ENCODE measurements around the gene BYSL.
A peak's percentile ranks its signal among the peaks of the same experiment; 100 is the strongest.
"Not testable (repeated sequence)": the region's sequence is repeated elsewhere in the genome, so short reads cannot be mapped to it uniquely, and the experiment has no call there.

Gene BYSL

DNA sequence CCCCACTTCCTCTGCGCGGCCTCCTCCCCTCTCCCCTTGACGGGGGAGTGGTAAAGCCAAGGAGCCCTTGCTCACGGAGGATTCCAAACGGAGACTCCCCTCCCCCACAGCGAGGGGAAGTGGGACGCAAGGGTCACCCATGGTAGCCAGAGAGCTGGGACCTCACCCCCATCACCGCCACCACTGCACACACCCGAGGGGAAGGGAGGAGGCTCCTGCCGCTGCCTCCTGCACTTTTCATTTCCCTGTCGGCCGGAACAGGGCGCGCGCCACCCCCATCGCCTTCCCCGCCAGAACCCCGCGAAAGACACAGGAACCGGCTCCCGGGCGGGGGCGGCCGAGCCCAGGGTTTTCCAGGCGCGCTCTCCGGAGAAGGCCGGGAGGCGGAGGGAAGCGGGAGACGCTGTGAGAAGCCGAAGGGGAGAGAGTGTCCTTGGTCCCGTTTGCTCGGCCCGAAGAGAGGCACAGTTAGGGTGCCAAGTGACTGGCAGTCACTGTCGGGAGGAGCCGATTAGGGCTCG lies 19.5 kb downstream of the BYSL start:
- H3K18ac ChIP-seq (ENCODE audit: low read length) = peak overlapping the region; percentile 8
- WGBS (ENCODE audit: extremely low coverage, insufficient coverage, insufficient read length) = no CpG with 5 or more reads among the region's 38 CpGs

GRCh38 chr6:41941280-41942066 lies 20.2 kb downstream of the BYSL start, which contains the start of gene CCND3:
CCND3 (minus strand) TSS chr6:41941808; CDS start chr6:41941649, 159 bp downstream.
- Histone ChIP-seq H3K14ac (ENCODE audit: low read length) (peak within 1 kb of the TSS; percentile 77), H4K12ac (ENCODE audit: low read depth, low read length) (peak within 1 kb of the TSS; percentile 81), H3K4me1 (ENCODE audit: control insufficient read depth in 1 of 2, insufficient read depth in 2 of 2, low read length in 2 of 2) (peaks cover 23 to 24% of the 10 kb centered on the region in 2 experiments), H3K36me3 (ENCODE audit: control insufficient read depth in 1 of 2, insufficient read depth in 2 of 2, low read length in 2 of 2) (peaks cover 8 to 16% of the 10 kb centered on the region in 2 experiments), H2BK12ac (ENCODE audit: low read length) (peak within 1 kb of the TSS; percentile 4), H2AFZ (ENCODE audit: insufficient read depth, low read length, poor library complexity) (peak within 1 kb of the TSS; percentile 77), H3K27me3 (ENCODE audit: insufficient read depth, low read length) (no peaks in the 10 kb centered on the region), H2AK5ac (ENCODE audit: low read length) (peak within 1 kb of the TSS; percentile 46), H3K27ac (ENCODE audit: low read depth, low read length) (peak within 1 kb of the TSS; percentile 51), H3K4ac (ENCODE audit: low read depth, low read length) (peak within 1 kb of the TSS; percentile 83), H3K4me2 (ENCODE audit: low read length) (peak within 1 kb of the TSS; percentile 69), H3K18ac (ENCODE audit: low read length) (peak within 1 kb of the TSS; percentile 18), H4K91ac (ENCODE audit: low read depth, low read length) (peak within 1 kb of the TSS; percentile 67), H4K8ac (ENCODE audit: low read depth, low read length) (peak within 1 kb of the TSS; percentile 77), H2BK120ac (ENCODE audit: insufficient read depth, low read length, poor library complexity) (peak within 1 kb of the TSS; percentile 28), H3K79me2 (ENCODE audit: control insufficient read depth, insufficient read depth, low read length, poor library complexity) (peaks cover 15% of the 10 kb centered on the region), H3K23ac (ENCODE audit: low read length) (no peak within 1 kb of the TSS), H3K79me1 (ENCODE audit: low read length) (peaks cover 14% of the 10 kb centered on the region), H2BK5ac (ENCODE audit: low read depth, low read length, poor library complexity) (peak within 1 kb of the TSS; percentile 73), H3K9ac (ENCODE audit: low read length) (peak within 1 kb of the TSS; percentile 35), H3K4me3 (ENCODE audit: low read depth, low read length) (peak within 1 kb of the TSS; percentile 84), H3K9me3 (ENCODE audit: insufficient read depth, low read depth, low read length) (no peaks in the 10 kb centered on the region)
- peak; percentile 93 to 98 for DNase-seq
- no CpG with 5 or more reads among the region's 87 CpGs for WGBS (ENCODE audit: extremely low coverage, insufficient coverage, insufficient read length)

More for the DNA sequence above, 19.5 kb downstream of the BYSL start:
- peak overlapping the region; percentile 83 for H3K4ac ChIP-seq (ENCODE audit: low read depth, low read length)
- peak overlapping the region; percentile 41 for H4K12ac ChIP-seq (ENCODE audit: low read depth, low read length)
- H3K4me2 ChIP-seq (ENCODE audit: low read length) = peak overlapping the region; percentile 69
- no peaks in the 10 kb centered on the region for H3K27me3 ChIP-seq (ENCODE audit: insufficient read depth, low read length)
- H4K8ac ChIP-seq (ENCODE audit: low read depth, low read length) = peak overlapping the region; percentile 34
- H3K4me1 ChIP-seq (ENCODE audit: control insufficient read depth in 1 of 2, insufficient read depth in 2 of 2, low read length in 2 of 2) = peaks cover 24 to 27% of the 10 kb centered on the region in 2 experiments
- peak overlapping the region; percentile 84 for H3K4me3 ChIP-seq (ENCODE audit: low read depth, low read length)
- DNase-seq = peak in 1 of 2 donors; percentile 25
- H3K9me3 ChIP-seq (ENCODE audit: insufficient read depth, low read depth, low read length) = no peaks in the 10 kb centered on the region
- H3K27ac ChIP-seq (ENCODE audit: low read depth, low read length) = peak overlapping the region; percentile 51
- no peak overlapping the region for H3K23ac ChIP-seq (ENCODE audit: low read length)
- peaks cover 15% of the 10 kb centered on the region for H3K79me2 ChIP-seq (ENCODE audit: control insufficient read depth, insufficient read depth, low read length, poor library complexity)
- peaks cover 11 to 18% of the 10 kb centered on the region in 2 experiments for H3K36me3 ChIP-seq (ENCODE audit: control insufficient read depth in 1 of 2, insufficient read depth in 2 of 2, low read length in 2 of 2)
- H2BK5ac ChIP-seq (ENCODE audit: low read depth, low read length, poor library complexity) = peak overlapping the region; percentile 73
- peak overlapping the region; percentile 4 for H2BK12ac ChIP-seq (ENCODE audit: low read length)
- H2BK120ac ChIP-seq (ENCODE audit: insufficient read depth, low read length, poor library complexity) = peak overlapping the region; percentile 28
- peak overlapping the region; percentile 46 for H2AK5ac ChIP-seq (ENCODE audit: low read length)
- peak overlapping the region; percentile 77 for H2AFZ ChIP-seq (ENCODE audit: insufficient read depth, low read length, poor library complexity)
- peaks cover 14% of the 10 kb centered on the region for H3K79me1 ChIP-seq (ENCODE audit: low read length)
- H3K14ac ChIP-seq (ENCODE audit: low read length) = peak overlapping the region; percentile 77
- H3K9ac ChIP-seq (ENCODE audit: low read length) = peak overlapping the region; percentile 35
- peak overlapping the region; percentile 67 for H4K91ac ChIP-seq (ENCODE audit: low read depth, low read length)

DNA sequence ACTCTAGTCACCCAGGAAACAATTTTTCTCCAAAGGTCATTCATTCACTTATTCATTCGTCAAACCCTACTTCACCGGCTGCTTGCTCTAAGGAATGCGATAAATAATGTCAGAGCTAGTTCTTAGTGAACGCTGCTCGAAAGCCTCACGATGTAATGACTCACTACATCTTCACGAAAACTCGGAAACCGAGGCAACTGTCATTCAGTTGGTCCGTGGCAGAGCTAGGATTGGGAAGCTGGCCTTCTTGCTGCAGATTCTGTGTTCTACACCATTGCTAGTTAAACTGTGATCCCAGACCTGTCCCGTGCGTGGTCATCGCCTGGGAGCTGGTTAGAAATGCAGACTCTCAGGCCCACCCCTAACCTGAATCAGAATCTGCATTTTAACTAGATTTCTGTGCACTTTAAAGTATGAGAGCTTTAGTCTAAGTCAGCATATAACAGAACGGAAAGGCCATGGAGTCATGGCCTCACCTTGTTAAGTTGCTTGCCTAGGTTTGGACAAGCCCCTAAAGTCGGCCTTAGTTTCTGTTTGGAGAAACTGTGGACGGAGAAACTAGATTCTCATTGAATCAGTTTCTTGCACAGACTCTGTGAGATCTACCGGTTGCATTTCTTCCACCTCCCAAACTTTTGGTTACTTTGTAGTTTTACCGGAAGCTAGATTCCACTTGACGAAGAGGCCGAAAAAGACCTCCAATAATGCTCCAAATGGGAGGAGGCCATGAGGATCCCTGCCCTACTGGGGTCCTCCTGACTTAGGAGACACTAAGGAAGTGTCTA lies 21.0 kb downstream of the BYSL start:
- Histone ChIP-seq H4K12ac (ENCODE audit: low read depth, low read length) (peak overlapping the region; percentile 81), H3K18ac (ENCODE audit: low read length) (peak overlapping the region; percentile 18), H3K36me3 (ENCODE audit: control insufficient read depth in 1 of 2, insufficient read depth in 2 of 2, low read length in 2 of 2) (peaks cover 3 to 10% of the 10 kb centered on the region in 2 experiments), H3K14ac (ENCODE audit: low read length) (peak overlapping the region; percentile 24), H3K79me1 (ENCODE audit: low read length) (peaks cover 14% of the 10 kb centered on the region), H2AK5ac (ENCODE audit: low read length) (no peak overlapping the region), H4K8ac (ENCODE audit: low read depth, low read length) (peak overlapping the region; percentile 77), H2BK5ac (ENCODE audit: low read depth, low read length, poor library complexity) (peak overlapping the region; percentile 7), H2BK120ac (ENCODE audit: insufficient read depth, low read length, poor library complexity) (peak overlapping the region; percentile 4), H3K79me2 (ENCODE audit: control insufficient read depth, insufficient read depth, low read length, poor library complexity) (peaks cover 15% of the 10 kb centered on the region), H3K4me1 (ENCODE audit: control insufficient read depth in 1 of 2, insufficient read depth in 2 of 2, low read length in 2 of 2) (peaks cover 23 to 24% of the 10 kb centered on the region in 2 experiments), H3K23ac (ENCODE audit: low read length) (no peak overlapping the region), H3K9ac (ENCODE audit: low read length) (no peak overlapping the region), H2BK12ac (ENCODE audit: low read length) (no peak overlapping the region), H3K4me3 (ENCODE audit: low read depth, low read length) (peak overlapping the region; percentile 14), H3K27me3 (ENCODE audit: insufficient read depth, low read length) (no peaks in the 10 kb centered on the region), H3K4ac (ENCODE audit: low read depth, low read length) (no peak overlapping the region), H3K9me3 (ENCODE audit: insufficient read depth, low read depth, low read length) (no peaks in the 10 kb centered on the region), H4K91ac (ENCODE audit: low read depth, low read length) (peak overlapping the region; percentile 20), H3K27ac (ENCODE audit: low read depth, low read length) (peak overlapping the region; percentile 4), H3K4me2 (ENCODE audit: low read length) (peak overlapping the region; percentile 69), H2AFZ (ENCODE audit: insufficient read depth, low read length, poor library complexity) (peak overlapping the region; percentile 28)
- peak; percentile 59 to 76 for DNase-seq
- whole genome bisulfite sequencing (ENCODE audit: extremely low coverage, insufficient coverage, insufficient read length) = no CpG with 5 or more reads among the region's 20 CpGs

GRCh38 chr6:41942882-41943281 lies 21.6 kb downstream of the BYSL start:
- not testable (repeated sequence) for H3K4ac ChIP-seq (ENCODE audit: low read depth, low read length); DNase-seq; H2BK120ac ChIP-seq (ENCODE audit: insufficient read depth, low read length, poor library complexity); H2BK5ac ChIP-seq (ENCODE audit: low read depth, low read length, poor library complexity); H3K36me3 ChIP-seq (ENCODE audit: control insufficient read depth in 1 of 2, insufficient read depth in 2 of 2, low read length in 2 of 2); H2AFZ ChIP-seq (ENCODE audit: insufficient read depth, low read length, poor library complexity); H3K14ac ChIP-seq (ENCODE audit: low read length); H2BK12ac ChIP-seq (ENCODE audit: low read length); H3K9ac ChIP-seq (ENCODE audit: low read length); H4K12ac ChIP-seq (ENCODE audit: low read depth, low read length); H3K9me3 ChIP-seq (ENCODE audit: insufficient read depth, low read depth, low read length); H3K27me3 ChIP-seq (ENCODE audit: insufficient read depth, low read length); H3K18ac ChIP-seq (ENCODE audit: low read length); H3K4me3 ChIP-seq (ENCODE audit: low read depth, low read length); H3K27ac ChIP-seq (ENCODE audit: low read depth, low read length); H2AK5ac ChIP-seq (ENCODE audit: low read length); H3K4me2 ChIP-seq (ENCODE audit: low read length); H3K23ac ChIP-seq (ENCODE audit: low read length); H4K8ac ChIP-seq (ENCODE audit: low read depth, low read length); H4K91ac ChIP-seq (ENCODE audit: low read depth, low read length)
- Histone ChIP-seq H3K4me1 (ENCODE audit: control insufficient read depth in 1 of 2, insufficient read depth in 2 of 2, low read length in 2 of 2) (peaks cover 23 to 24% of the 10 kb centered on the region in 2 experiments), H3K79me2 (ENCODE audit: control insufficient read depth, insufficient read depth, low read length, poor library complexity) (peaks cover 15% of the 10 kb centered on the region), H3K79me1 (ENCODE audit: low read length) (peaks cover 14% of the 10 kb centered on the region)
- whole genome bisulfite sequencing (ENCODE audit: extremely low coverage, insufficient coverage, insufficient read length) = no CpG with 5 or more reads among the region's 14 CpGs

Data from trophoblast cell (in vitro differentiated cells and primary cell).